Measurements from ENCODE around the gene KCNT1. TPM values are rescaled to one million over a fixed set of nuclear protein-coding genes. Genes with fewer than 3 reads are reported as not detected.

KCNT1 gene
- total RNA-seq, 1 donor from 2014 or later, result 0.12 TPM

Other genes starting within 250 kb of the KCNT1 start
- 23.3 TPM for gene PPP1R26, start 222.4 kb upstream of the KCNT1 start, total RNA-seq
- 29.3 TPM for gene MRPS2, start 201.5 kb upstream of the KCNT1 start, total RNA-seq
- not detected for gene LCN1, start 180.7 kb upstream of the KCNT1 start, total RNA-seq
- not detected for gene OBP2A, start 156.1 kb upstream of the KCNT1 start, total RNA-seq
- not detected for gene PAEP, start 140.4 kb upstream of the KCNT1 start, total RNA-seq
- gene GLT6D1, start 62.6 kb upstream of the KCNT1 start, total RNA-seq, result not detected
- gene LCN9, start 38.9 kb upstream of the KCNT1 start, total RNA-seq, result not detected
- not detected for gene SOHLH1, start 2.7 kb upstream of the KCNT1 start, total RNA-seq
- gene CAMSAP1, start 205.4 kb downstream of the KCNT1 start, total RNA-seq, result 24.4 TPM